AG20443 (cell line): ENCODE results near the gene ARHGAP8.
A peak's percentile ranks its signal among the peaks of the same experiment; 100 is the strongest.

Source experiments
- DNase-seq: peaks from one replicate; pipeline ENCODE4 v3.0.0; 2012; ENCODE audit warnings: low spot score, mixed read lengths

Gene ARHGAP8

GRCh38 chr22:44752285-44753188 is at the start of gene ARHGAP8:
Gene ARHGAP8 (plus strand): TSS chr22:44752575. CDS start chr22:44786528, 33,953 bp downstream.
- no peak for DNase-seq

GRCh38 chr22:44703255-44703870 is 49.0 kb upstream of the ARHGAP8 start:
- DNase-seq, result no peak

- no peak for DNase-seq
These were observed 48.0 kb upstream of the ARHGAP8 start for GRCh38 chr22:44704159-44705021.

GRCh38 chr22:44705022-44705297 is 47.4 kb upstream of the ARHGAP8 start:
- DNase-seq, result no peak

- DNase-seq, result no peak
These were observed 45.9 kb upstream of the ARHGAP8 start for GRCh38 chr22:44706488-44706887.

- no peak for DNase-seq
These were observed 45.2 kb upstream of the ARHGAP8 start for GRCh38 chr22:44707178-44707577.

- no peak for DNase-seq
These were observed 44.6 kb upstream of the ARHGAP8 start for GRCh38 chr22:44707752-44708151.

- no peak for DNase-seq
These were observed 42.4 kb upstream of the ARHGAP8 start for GRCh38 chr22:44709881-44710392.

- no peak for DNase-seq
These were observed 41.7 kb upstream of the ARHGAP8 start for GRCh38 chr22:44710474-44711240.

GRCh38 chr22:44711241-44711560 is 41.2 kb upstream of the ARHGAP8 start:
- no peak for DNase-seq

- no peak for DNase-seq
These were observed 40.5 kb upstream of the ARHGAP8 start for GRCh38 chr22:44711690-44712555.

GRCh38 chr22:44712962-44713361 is 39.4 kb upstream of the ARHGAP8 start:
- DNase-seq, result no peak

- DNase-seq, result no peak
These were observed 37.5 kb upstream of the ARHGAP8 start for GRCh38 chr22:44714703-44715350.

GRCh38 chr22:44718418-44718817 is 34.0 kb upstream of the ARHGAP8 start:
- no peak for DNase-seq

- DNase-seq, result no peak
These were observed 32.6 kb upstream of the ARHGAP8 start for GRCh38 chr22:44719586-44720368.

GRCh38 chr22:44721213-44721612 is 31.2 kb upstream of the ARHGAP8 start:
- no peak for DNase-seq

- no peak for DNase-seq
These were observed 29.8 kb upstream of the ARHGAP8 start for GRCh38 chr22:44722611-44723010.

- peak; percentile 38 for DNase-seq
These were observed 28.6 kb upstream of the ARHGAP8 start for GRCh38 chr22:44723801-44724200.

GRCh38 chr22:44724416-44724815 is 28.0 kb upstream of the ARHGAP8 start:
- DNase-seq, result no peak

GRCh38 chr22:44724859-44725258 is 27.5 kb upstream of the ARHGAP8 start:
- DNase-seq, result no peak
